Effector memory CD4-positive, alpha-beta T cell (primary cell): ENCODE measurements around the gene ZBTB7B.

ENCODE experiments used
- DNase-seq, 3 donors: peaks; one replicate each; pipeline ENCODE4 v3.0.0-alpha.2; 2020
- H3K27ac ChIP-seq: 2 replicates; pipeline ENCODE4 v1.7.0; 2013; ENCODE audit warnings: mild to moderate bottlenecking, low read length, moderate library complexity; ENCODE audit not compliant: insufficient read depth, poor library complexity, severe bottlenecking
- H3K27me3 ChIP-seq: replicated peaks from 2 replicates; pipeline ENCODE4 v1.7.0; 2013; ENCODE audit warnings: mild to moderate bottlenecking, low read length; ENCODE audit not compliant: insufficient read depth, control insufficient read depth, poor library complexity, severe bottlenecking
- H3K36me3 ChIP-seq: 2 replicates; pipeline ENCODE4 v1.7.0; 2013; ENCODE audit warnings: mild to moderate bottlenecking, low read length, moderate library complexity; ENCODE audit not compliant: control insufficient read depth, insufficient read depth
- H3K4me1 ChIP-seq: 2 replicates; pipeline ENCODE4 v1.7.0; 2013; ENCODE audit warnings: low read length, mild to moderate bottlenecking; ENCODE audit not compliant: control insufficient read depth, insufficient read depth, poor library complexity, severe bottlenecking
- H3K4me3 ChIP-seq: 2 replicates; pipeline ENCODE4 v1.7.0; 2013; ENCODE audit warnings: low read length, low read depth, mild to moderate bottlenecking; ENCODE audit not compliant: insufficient read depth, poor library complexity, severe bottlenecking
- H3K9me3 ChIP-seq: 2 replicates; pipeline ENCODE4 v1.7.0; 2013; ENCODE audit warnings: mild to moderate bottlenecking, low read length, moderate library complexity; ENCODE audit not compliant: control insufficient read depth

Gene ZBTB7B

GRCh38 chr1:154968731-154969130, 33.9 kb upstream of the ZBTB7B start:
- peaks cover 52% of the 10 kb centered on the region for H3K36me3 ChIP-seq

DNA sequence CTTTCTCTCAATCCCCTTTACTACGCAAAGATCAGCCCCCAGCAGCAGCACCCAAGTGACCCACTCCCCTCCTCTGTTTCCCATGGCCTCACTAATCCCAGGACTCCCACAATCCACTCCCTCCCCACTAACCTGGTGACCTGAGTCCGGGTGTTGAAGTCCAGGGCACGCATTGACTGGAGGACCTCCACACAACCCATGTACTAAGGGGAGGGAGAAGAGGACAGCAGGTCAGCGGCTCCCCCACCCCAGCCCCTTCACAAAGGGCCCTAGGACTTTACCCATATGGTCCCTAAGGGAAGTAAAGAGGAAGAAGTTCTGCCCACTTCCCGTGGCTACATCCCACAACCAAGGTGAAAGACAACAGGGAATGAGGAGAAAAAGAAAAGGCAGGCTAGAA, 33.4 kb upstream of the ZBTB7B start:
- no peaks in the 10 kb centered on the region for H3K27me3 ChIP-seq
- no peak overlapping the region for H3K4me3 ChIP-seq
- peak overlapping the region; percentile 20 for H3K27ac ChIP-seq
- peaks cover 47% of the 10 kb centered on the region for H3K36me3 ChIP-seq
- peaks cover 9% of the 10 kb centered on the region for H3K4me1 ChIP-seq
- DNase-seq, result no peak
- H3K9me3 ChIP-seq, result no peaks in the 10 kb centered on the region

More at GRCh38 chr1:154968731-154969130, 33.9 kb upstream of the ZBTB7B start:
- Histone ChIP-seq H3K4me1 (peaks cover 9% of the 10 kb centered on the region), H3K27ac (peak overlapping the region; percentile 20), H3K4me3 (no peak overlapping the region), H3K27me3 (no peaks in the 10 kb centered on the region), H3K9me3 (no peaks in the 10 kb centered on the region)
- no peak for DNase-seq

GRCh38 chr1:154969860-154970452, 32.6 kb upstream of the ZBTB7B start:
- Histone ChIP-seq H3K9me3 (no peaks in the 10 kb centered on the region), H3K27ac (peak overlapping the region; percentile 23), H3K36me3 (peaks cover 43% of the 10 kb centered on the region), H3K4me1 (peaks cover 9% of the 10 kb centered on the region), H3K27me3 (no peaks in the 10 kb centered on the region), H3K4me3 (no peak overlapping the region)
- no peak for DNase-seq

- peak within 1 kb of the TSS; percentile 23 for H3K27ac ChIP-seq
- H3K4me1 ChIP-seq, result peaks cover 9% of the 10 kb centered on the region
- H3K36me3 ChIP-seq, result peaks cover 35% of the 10 kb centered on the region
- DNase-seq, result no peak
- H3K4me3 ChIP-seq, result no peak within 1 kb of the TSS
- no peaks in the 10 kb centered on the region for H3K27me3 ChIP-seq
- no peaks in the 10 kb centered on the region for H3K9me3 ChIP-seq
Measured at GRCh38 chr1:154970631-154971340, 31.8 kb upstream of the ZBTB7B start, which contains the start of gene SHC1. Gene SHC1, minus strand, starts transcription at chr1:154970747. Its CDS starts 221 bp downstream, at chr1:154970526.

DNA sequence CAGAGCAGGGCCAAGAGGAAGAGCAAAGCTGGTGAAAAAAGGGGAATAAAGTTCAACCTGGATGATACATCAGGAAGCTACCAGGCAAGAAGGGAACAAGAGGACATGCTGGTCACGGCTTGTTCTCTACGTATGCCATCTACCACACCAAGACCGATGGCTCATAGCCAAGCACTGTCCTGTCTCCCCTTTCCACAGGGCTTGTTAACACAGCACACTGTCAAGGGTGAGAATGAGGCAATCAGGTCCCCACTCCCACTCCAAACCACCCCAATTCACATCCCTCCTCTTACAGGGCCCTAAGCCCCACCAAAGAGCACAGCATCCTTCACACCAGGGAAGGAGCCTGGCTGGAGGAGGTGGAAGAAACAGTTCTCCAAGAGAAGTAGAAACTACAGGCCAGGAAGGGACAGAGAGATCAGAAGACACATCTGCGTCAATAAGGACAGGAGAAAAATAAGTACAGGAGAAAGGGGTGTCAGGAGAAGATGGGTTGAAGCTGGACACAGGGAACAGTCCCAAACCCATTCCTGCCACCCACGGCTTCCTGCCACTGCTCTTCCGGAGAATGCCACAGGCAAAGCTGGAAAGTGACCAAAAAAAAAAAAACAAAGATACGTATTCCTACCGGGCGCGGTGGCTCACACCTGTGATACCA, 31.1 kb upstream of the ZBTB7B start:
- H3K27me3 ChIP-seq, result no peaks in the 10 kb centered on the region
- no peak for DNase-seq
- no peaks in the 10 kb centered on the region for H3K9me3 ChIP-seq
- H3K4me1 ChIP-seq, result peaks cover 9% of the 10 kb centered on the region
- peaks cover 28% of the 10 kb centered on the region for H3K36me3 ChIP-seq
- no peak overlapping the region for H3K27ac ChIP-seq
- no peak overlapping the region for H3K4me3 ChIP-seq

DNA sequence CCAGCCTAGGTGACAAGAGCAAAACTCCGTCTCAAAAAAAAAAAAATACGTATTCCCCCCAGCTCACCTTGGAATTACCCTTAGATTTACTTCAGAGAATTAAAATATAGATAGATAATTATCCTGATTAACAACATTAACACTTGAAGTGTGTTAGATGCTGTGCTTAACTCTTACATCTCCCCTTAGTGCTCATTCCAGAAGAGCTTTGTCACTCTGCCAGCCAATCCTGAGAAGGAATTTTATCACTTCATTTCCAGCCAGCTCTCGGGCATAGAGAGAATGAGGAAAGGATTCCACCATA, 30.4 kb upstream of the ZBTB7B start:
- Histone ChIP-seq H3K27me3 (no peaks in the 10 kb centered on the region), H3K9me3 (no peaks in the 10 kb centered on the region), H3K27ac (no peak overlapping the region), H3K4me3 (no peak overlapping the region), H3K4me1 (peaks cover 9% of the 10 kb centered on the region), H3K36me3 (peaks cover 22% of the 10 kb centered on the region)
- no peak for DNase-seq

GRCh38 chr1:154972517-154973343, 29.9 kb upstream of the ZBTB7B start:
- Histone ChIP-seq H3K27me3 (no peaks in the 10 kb centered on the region), H3K4me3 (no peak overlapping the region), H3K36me3 (peaks cover 17% of the 10 kb centered on the region), H3K27ac (peak overlapping the region; percentile 95), H3K4me1 (peaks cover 9% of the 10 kb centered on the region), H3K9me3 (no peaks in the 10 kb centered on the region)
- DNase-seq, result no peak

DNA sequence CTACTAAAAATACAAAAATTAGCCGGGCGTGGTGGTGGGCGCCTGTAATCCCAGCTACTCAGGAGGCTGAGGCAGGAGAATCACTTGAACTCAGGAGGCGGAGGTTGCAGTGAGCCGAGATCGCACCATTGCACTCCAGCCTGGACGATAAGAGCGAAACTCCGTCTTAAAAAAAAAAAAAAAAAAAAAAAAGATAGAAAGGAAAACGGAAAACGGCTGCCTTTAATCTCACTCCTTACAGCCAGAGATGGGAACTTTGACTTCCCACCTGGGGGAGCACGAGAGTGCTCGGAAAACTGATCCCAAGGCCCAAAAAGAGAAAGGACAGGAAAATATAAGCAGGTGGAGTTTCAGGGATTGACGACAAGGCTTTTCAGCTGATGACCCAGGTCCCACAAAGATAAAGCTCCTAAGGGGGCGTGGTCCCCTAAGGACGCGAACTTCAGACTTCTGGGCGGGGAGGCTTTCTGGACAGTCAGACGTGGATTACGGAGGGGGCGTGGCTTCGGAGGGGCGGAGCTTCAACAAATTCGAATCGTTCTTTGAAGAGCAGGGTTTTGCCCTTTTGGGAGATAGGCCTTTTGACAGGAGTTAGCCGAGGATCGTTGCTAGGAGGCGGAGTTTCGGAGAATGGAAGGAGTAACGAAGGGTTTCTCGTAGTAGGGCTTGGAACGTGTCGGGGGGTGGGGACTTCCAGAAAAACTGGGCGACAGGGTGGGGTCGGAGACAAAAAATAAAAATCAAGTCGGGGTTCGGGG, 29.1 kb upstream of the ZBTB7B start:
- H3K36me3 ChIP-seq, result peaks cover 11% of the 10 kb centered on the region
- peak overlapping the region; percentile 95 for H3K27ac ChIP-seq
- no peaks in the 10 kb centered on the region for H3K27me3 ChIP-seq
- peak overlapping the region; percentile 64 for H3K4me3 ChIP-seq
- no peaks in the 10 kb centered on the region for H3K9me3 ChIP-seq
- peak; percentile 83 to 92 (median 90) for DNase-seq
- peaks cover 9% of the 10 kb centered on the region for H3K4me1 ChIP-seq

DNA sequence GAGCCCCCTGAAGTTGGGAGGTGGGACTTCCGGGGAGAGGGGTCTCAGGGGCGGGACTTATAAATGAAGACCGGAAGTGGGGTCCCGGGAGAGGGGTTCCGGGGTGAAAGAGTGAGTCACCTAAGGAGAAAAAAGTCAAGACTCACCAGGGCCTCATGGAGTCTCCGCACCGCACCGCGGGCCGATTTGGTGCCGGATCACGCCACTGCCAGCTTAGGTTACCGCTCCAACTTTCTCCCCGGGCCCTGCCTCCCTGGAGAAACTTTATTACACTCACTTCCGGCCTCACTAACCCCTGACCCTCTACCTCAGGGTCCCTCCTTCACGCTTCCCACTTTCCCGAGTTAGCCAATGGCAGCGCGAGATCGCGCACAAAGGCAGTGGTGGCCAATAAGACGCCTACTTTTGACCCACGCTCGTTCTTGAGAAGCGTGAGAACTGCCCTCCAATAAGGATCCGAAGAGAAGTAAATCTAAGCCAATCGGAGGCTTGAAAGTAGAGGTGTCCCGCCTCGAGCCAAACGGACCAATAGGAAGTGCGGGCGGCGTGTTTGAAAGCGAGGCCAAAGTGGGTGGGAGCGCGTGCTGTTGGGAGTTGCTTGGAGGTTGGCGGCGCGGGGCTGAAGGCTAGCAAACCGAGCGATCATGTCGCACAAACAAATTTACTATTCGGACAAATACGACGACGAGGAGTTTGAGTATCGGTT, 28.3 kb upstream of the ZBTB7B start, which contains the start of gene CKS1B:
CKS1B (plus strand) TSS at position 580 of the 706 bp plus-strand sequence; CDS start at position 645, 65 bp downstream.
- Histone ChIP-seq H3K27ac (peak within 1 kb of the TSS; percentile 95), H3K4me1 (peaks cover 9% of the 10 kb centered on the region), H3K36me3 (peaks cover 11% of the 10 kb centered on the region), H3K4me3 (peak within 1 kb of the TSS; percentile 64), H3K27me3 (no peaks in the 10 kb centered on the region), H3K9me3 (no peaks in the 10 kb centered on the region)
- DNase-seq, result peak; percentile 95 to 97 (median 96)
